ENCODE results near the gene SLC35C1. TPM values are rescaled to one million over a fixed set of nuclear protein-coding genes. Genes with fewer than 3 reads are reported as not detected.

Gene SLC35C1
- total and polyA plus RNA-seq, 2 of the 8 experiments (the other 6 are each of a cell fraction or from before 2014, with no cell fraction given): 4.6 to 10.6 TPM

DNA sequence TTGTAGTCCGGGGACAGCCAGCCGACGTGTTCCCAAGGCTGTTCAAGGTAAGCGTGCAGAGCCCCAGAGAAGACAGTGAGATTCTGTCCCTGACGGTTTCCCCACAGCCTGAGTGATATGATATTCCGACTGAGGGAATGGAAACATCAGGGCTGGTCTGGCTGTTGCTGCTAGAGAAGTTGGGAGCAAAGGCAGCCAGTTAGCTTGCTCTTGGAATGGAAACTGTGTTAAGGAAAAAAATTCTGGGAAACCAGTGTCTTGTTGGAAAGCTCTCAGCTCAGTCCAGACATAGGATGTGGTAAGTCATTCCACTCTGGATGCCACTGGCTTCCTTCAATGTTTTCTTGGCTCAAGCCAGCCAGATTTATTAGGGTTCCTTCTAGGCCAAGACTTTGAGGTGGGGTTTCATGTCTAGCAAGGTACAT is 51.1 kb downstream of the SLC35C1 start:
- no peak overlapping the region for H4K8ac ChIP-seq (ENCODE audit: extremely low read depth, insufficient read depth, low read length)

More for the DNA sequence above, 51.1 kb downstream of the SLC35C1 start:
- peaks cover 0 to 9% (median 4%) of the 10 kb centered on the region in 4 experiments; a peak in 2 of 8 replicates for H3K36me3 ChIP-seq (ENCODE audit: control insufficient read depth in 2 of 4, insufficient read depth in 4 of 4, low read length in 3 of 4)
- H2AK5ac ChIP-seq (ENCODE audit: low read depth, low read length): no peak overlapping the region
- no peak overlapping the region for H2AFZ ChIP-seq (ENCODE audit: low read length)
- H3K4ac ChIP-seq (replicated peaks; ENCODE audit: insufficient read length, low read depth, low read length): no peak overlapping the region
- no peak overlapping the region for H3K4me3 ChIP-seq (ENCODE audit: extremely low read depth in 1 of 4, insufficient read depth in 2 of 4, low read depth in 3 of 4, low read length in 4 of 4)
- no peak overlapping the region for H3K18ac ChIP-seq (ENCODE audit: extremely low read depth, low read length)
- H3K79me2 ChIP-seq (ENCODE audit: control insufficient read depth in 1 of 2, insufficient read depth in 2 of 2, low read length in 2 of 2): no peaks in the 10 kb centered on the region
- no peaks in the 10 kb centered on the region; a peak in 1 of 7 replicates for H3K27me3 ChIP-seq (replicated peaks in 1 of 4; ENCODE audit: control insufficient read depth in 3 of 4, extremely low read depth in 1 of 4, insufficient read depth in 3 of 4, low read length in 3 of 4)
- no peak overlapping the region for H2BK15ac ChIP-seq (ENCODE audit: low read length)
- TF ChIP-seq JUN (IDR thresholded peaks at IDR 0.05; ENCODE audit: low read depth, low read length) (no peak), NANOG (IDR thresholded peaks at IDR 0.05; ENCODE audit: insufficient read depth, low read depth, low read length, poor library complexity, severe bottlenecking) (no peak), TBP (IDR thresholded peaks at IDR 0.05; ENCODE audit: low read depth, low read length) (no peak), RBBP5 (IDR thresholded peaks at IDR 0.05; ENCODE audit: borderline replicate concordance, low read depth, low read length) (no peak), USF2 (IDR thresholded peaks at IDR 0.05; ENCODE audit: low read length) (no peak), TAF1 (IDR thresholded peaks at IDR 0.05; ENCODE audit: low read depth, low read length) (no peak)
- H3K23me2 ChIP-seq (ENCODE audit: low read depth, low read length): no peaks in the 10 kb centered on the region
- no peak overlapping the region for H4K91ac ChIP-seq (replicated peaks; ENCODE audit: insufficient read length, low read length)
- CTCF ChIA-PET (ENCODE audit: partially characterized antibody): interaction anchor here (1.2 to 8.6 kb wide), 3 partner anchors 16 to 50 kb away, joined by 3 to 90 read pairs (median 3); no protein-coding TSS in a partner anchor
- no peak overlapping the region for H3K23ac ChIP-seq (ENCODE audit: insufficient read length)
- peaks cover 2% of the 10 kb centered on the region; the same call in 1 of the 2 replicates for H3K79me1 ChIP-seq (ENCODE audit: low read depth, low read length)
- H4K5ac ChIP-seq (ENCODE audit: insufficient read length, low read depth, low read length): no peak overlapping the region
- no peak overlapping the region for H3K9ac ChIP-seq (replicated peaks in 1 of 4; ENCODE audit: extremely low read depth in 1 of 4, low read depth in 3 of 4, low read length in 3 of 4)
- FAIRE-seq (no peak), DNase-seq (ENCODE audit: low read depth in 1 of 2, low spot score in 2 of 2) (no peak)
- H4K20me1 ChIP-seq (replicated peaks in 1 of 2; ENCODE audit: control insufficient read depth in 1 of 2, insufficient read depth in 2 of 2, low read length in 2 of 2): peaks cover 0 to 8% of the 10 kb centered on the region in 2 experiments
- no peak overlapping the region for H2BK120ac ChIP-seq (replicated peaks; ENCODE audit: low read depth, low read length)
- H3K9me3 ChIP-seq (ENCODE audit: insufficient read depth in 2 of 2, low read depth in 1 of 2, low read length in 1 of 2): no peaks in the 10 kb centered on the region
- no peak overlapping the region for H2BK20ac ChIP-seq (ENCODE audit: low read length)
- H3K14ac ChIP-seq (ENCODE audit: insufficient read length): no peak overlapping the region
- 80% methylated on average over 5 of the region's 6 CpGs; no CpG with 5 or more reads in 1 of the 2 experiments for WGBS, 2 experiments (ENCODE audit: extremely low coverage in 1 of 2, insufficient coverage in 1 of 2, insufficient read length in 1 of 2, insufficient replicate concordance in 2 of 2, low coverage in 1 of 2, low lambda C conversion rate in 2 of 2, missing lambda C conversion rate in 1 of 2)
- H2BK5ac ChIP-seq (ENCODE audit: low read depth, low read length): no peak overlapping the region
- no peak overlapping the region for H3K56ac ChIP-seq (replicated peaks; ENCODE audit: insufficient read length, low read depth, low read length)
- H3K4me1 ChIP-seq (replicated peaks in 1 of 4; ENCODE audit: control insufficient read depth in 3 of 4, insufficient read depth in 4 of 4, low read length in 3 of 4): peaks cover 14 to 46% (median 24%) of the 10 kb centered on the region in 4 experiments
- H3K4me2 ChIP-seq (ENCODE audit: insufficient read depth in 1 of 2, low read depth in 2 of 2, low read length in 2 of 2): no peak overlapping the region
- POLR2A ChIA-PET (ENCODE audit: partially characterized antibody): interaction anchor here (1.6 kb wide), 1 partner anchor 14 kb away, joined by 7 read pairs; no protein-coding TSS in a partner anchor
- H3K27ac ChIP-seq (ENCODE audit: low read depth, low read length): no peak overlapping the region
- H2BK12ac ChIP-seq (ENCODE audit: low read depth, low read length): no peak overlapping the region

Measured in H1 (cell line).